ENCODE results near the gene ACIN1.
A peak's percentile ranks its signal among the peaks of the same experiment; 100 is the strongest.

The ACIN1 gene

DNA sequence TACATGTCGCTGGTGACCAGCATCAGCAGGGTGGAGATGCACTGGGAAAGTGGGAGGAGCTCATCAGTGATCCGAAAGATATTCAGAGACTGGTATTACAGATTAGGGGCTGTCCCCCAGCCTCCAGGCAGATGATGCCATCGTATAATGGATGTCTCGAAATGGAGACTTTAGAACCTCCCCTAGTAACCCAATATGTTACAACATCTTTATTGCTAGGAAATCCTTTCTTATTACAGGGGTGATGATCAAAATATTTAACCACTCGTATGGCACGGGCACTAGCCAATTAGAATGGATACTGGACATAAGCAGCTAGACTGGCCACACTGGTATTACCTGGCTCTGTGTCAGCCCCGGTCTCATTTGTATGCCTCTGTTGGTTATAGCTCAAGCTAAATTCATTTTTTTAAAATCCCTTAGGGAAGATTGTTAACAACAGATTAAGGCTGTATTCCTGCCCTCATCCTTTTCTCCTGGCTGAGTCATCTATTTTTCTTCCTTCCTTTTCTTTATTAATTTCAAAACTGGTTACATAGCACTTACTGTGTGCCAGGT is 34.9 kb upstream of the ACIN1 start:
- no peaks in the 10 kb centered on the region for H3K9me3 Mint-ChIP-seq
- no peak for DNase-seq
- no peaks in the 10 kb centered on the region for H3K36me3 Mint-ChIP-seq
- peaks cover 23% of the 10 kb centered on the region for H3K27me3 Mint-ChIP-seq
- CTCF ChIA-PET, result interaction anchor here (1.1 to 2.9 kb wide), 3 partner anchors 9 to 72 kb away, joined by 3 to 15 read pairs (median 10); no protein-coding TSS in a partner anchor
- H3K27ac Mint-ChIP-seq, result no peak overlapping the region
- H3K4me1 Mint-ChIP-seq, result peaks cover 9% of the 10 kb centered on the region
- no peak overlapping the region for H3K4me3 Mint-ChIP-seq

- no peak overlapping the region for H3K27ac Mint-ChIP-seq
- H3K27me3 Mint-ChIP-seq, result peaks cover 23% of the 10 kb centered on the region
- H3K4me1 Mint-ChIP-seq, result peaks cover 9% of the 10 kb centered on the region
- no peak overlapping the region for H3K4me3 Mint-ChIP-seq
- no peaks in the 10 kb centered on the region for H3K9me3 Mint-ChIP-seq
- CTCF ChIA-PET, result interaction anchor here (2.3 to 2.9 kb wide), 2 partner anchors 8 to 57 kb away, joined by 10 to 15 read pairs; no protein-coding TSS in a partner anchor
- H3K36me3 Mint-ChIP-seq, result no peaks in the 10 kb centered on the region
- no peak for DNase-seq
Observed at GRCh38 chr14:23128969-23129758, 34.2 kb upstream of the ACIN1 start.

DNA sequence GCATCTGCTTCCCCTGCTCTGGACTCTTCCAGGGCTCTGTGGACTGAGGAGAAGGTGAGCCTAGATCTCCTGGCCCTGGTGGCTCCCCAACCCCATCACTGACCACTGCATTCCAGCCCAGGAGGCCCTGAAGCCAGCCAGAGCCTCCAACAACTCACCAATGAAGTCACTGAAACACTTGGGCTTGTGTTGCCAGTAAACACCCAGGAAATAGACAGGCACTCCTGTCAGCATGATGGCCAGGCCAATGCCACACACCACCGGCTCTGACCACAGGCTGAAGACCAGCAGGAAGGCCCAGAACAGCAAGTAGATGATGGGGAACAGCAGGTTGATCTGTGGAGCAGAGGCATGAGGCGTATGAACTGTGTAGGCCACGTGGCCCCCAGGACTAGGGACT is 32.9 kb upstream of the ACIN1 start:
- H3K4me3 Mint-ChIP-seq, result no peak overlapping the region
- no peaks in the 10 kb centered on the region for H3K36me3 Mint-ChIP-seq
- H3K27ac Mint-ChIP-seq, result no peak overlapping the region
- CTCF ChIA-PET, result interaction anchor here (10.4 kb wide), 1 partner anchor 58 kb away, joined by 264 read pairs; the partner anchor contains the start of gene SLC7A8
- H3K27me3 Mint-ChIP-seq, result peaks cover 24% of the 10 kb centered on the region
- no peaks in the 10 kb centered on the region for H3K9me3 Mint-ChIP-seq
- DNase-seq, result no peak
- peaks cover 9% of the 10 kb centered on the region for H3K4me1 Mint-ChIP-seq

DNA sequence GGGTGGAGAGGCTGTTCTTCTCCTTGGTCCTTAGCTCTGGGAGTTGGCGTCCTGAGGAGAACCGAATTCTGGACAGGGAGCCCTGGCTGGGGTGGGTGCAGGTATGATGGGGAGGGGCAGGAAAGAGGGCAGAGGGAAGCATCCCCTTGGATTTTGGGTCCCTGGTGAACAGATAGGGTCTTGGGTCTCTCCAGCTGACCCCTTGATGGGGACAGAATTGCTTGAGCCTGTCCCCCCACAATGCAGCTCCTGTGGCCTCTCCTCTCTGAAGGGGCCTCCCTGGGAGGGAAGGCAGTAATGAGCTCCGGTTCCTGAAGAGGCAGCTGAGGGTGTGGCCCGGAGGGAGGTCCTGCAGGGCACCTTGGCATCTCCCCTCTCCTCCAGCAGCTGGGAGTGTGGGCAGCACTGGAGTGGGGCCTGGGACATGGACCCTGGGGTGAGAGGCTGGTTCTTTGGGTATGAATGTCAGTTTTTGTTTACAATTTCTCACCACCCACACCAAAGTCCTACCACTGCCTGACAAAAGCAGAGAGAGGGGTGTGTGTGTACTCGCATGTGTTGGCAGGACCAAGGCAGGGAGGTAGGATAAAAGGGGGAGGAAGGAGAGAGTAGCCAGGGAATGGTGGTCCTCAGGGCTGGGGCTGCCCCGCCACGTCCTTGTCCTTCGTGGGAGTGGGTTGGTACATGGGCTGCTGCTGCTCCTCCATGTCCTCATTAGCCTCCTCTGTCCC is 31.8 kb upstream of the ACIN1 start:
- H3K36me3 Mint-ChIP-seq, result no peaks in the 10 kb centered on the region
- CTCF ChIA-PET, result interaction anchor here (10.4 kb wide), 1 partner anchor 59 kb away, joined by 264 read pairs; the partner anchor contains the start of gene SLC7A8
- H3K9me3 Mint-ChIP-seq, result no peaks in the 10 kb centered on the region
- peaks cover 9% of the 10 kb centered on the region for H3K4me1 Mint-ChIP-seq
- no peak for DNase-seq
- H3K4me3 Mint-ChIP-seq, result no peak overlapping the region
- peak overlapping the region; percentile 55 for H3K27ac Mint-ChIP-seq
- H3K27me3 Mint-ChIP-seq, result peaks cover 29% of the 10 kb centered on the region

GRCh38 chr14:23125933-23126524 is 31.1 kb upstream of the ACIN1 start:
- H3K4me3 Mint-ChIP-seq, result no peak overlapping the region
- CTCF ChIA-PET, result interaction anchor here (10.4 kb wide), 1 partner anchor 60 kb away, joined by 264 read pairs; the partner anchor contains the start of gene SLC7A8
- H3K9me3 Mint-ChIP-seq, result no peaks in the 10 kb centered on the region

GRCh38 chr14:23125011-23125410 is 30.1 kb upstream of the ACIN1 start:
- Mint-ChIP-seq H3K27ac (no peak overlapping the region), H3K27me3 (peaks cover 25% of the 10 kb centered on the region)

More at GRCh38 chr14:23125933-23126524, 31.1 kb upstream of the ACIN1 start:
- peaks cover 15% of the 10 kb centered on the region for H3K4me1 Mint-ChIP-seq
- no peak for DNase-seq
- H3K36me3 Mint-ChIP-seq, result no peaks in the 10 kb centered on the region
- no peak overlapping the region for H3K27ac Mint-ChIP-seq
- H3K27me3 Mint-ChIP-seq, result peaks cover 27% of the 10 kb centered on the region

DNA sequence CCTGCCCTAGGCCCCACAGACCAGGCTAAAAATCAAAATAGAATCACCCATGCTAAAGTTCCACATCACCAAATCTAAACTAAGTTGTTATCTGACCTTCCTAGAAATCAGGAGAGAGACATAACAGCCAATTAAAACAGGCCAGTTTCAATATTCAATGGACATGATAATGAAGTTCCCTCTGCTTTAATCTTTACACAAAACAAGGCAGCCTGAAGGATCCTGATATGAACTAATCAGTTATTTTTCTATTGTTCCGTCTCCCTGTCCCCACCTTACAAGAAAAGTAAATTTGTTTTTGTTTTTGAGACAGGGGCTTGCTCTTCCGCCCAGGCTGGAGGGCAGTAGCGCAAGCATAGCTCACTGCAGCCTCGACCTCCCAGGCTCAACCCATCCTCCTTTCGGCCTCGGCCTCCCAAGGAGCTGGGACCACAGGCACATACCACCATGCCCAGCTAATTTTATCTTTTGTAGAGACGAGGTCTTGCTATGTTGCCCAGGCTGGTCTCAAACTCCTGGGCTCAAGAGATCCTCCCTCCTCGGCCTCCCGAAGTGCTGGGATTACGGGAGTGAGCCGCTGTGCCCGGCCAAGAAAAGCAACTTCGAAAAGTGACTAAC is 29.5 kb upstream of the ACIN1 start:
- H3K9me3 Mint-ChIP-seq, result no peaks in the 10 kb centered on the region
- no peak overlapping the region for H3K4me3 Mint-ChIP-seq
- H3K36me3 Mint-ChIP-seq, result no peaks in the 10 kb centered on the region
- DNase-seq, result no peak
- CTCF ChIA-PET, result interaction anchor here (0.8 to 10.4 kb wide), 4 partner anchors 47 to 176 kb away, joined by 3 to 264 read pairs (median 3); partner anchors contain the start of gene SLC7A8
- H3K27me3 Mint-ChIP-seq, result peaks cover 25% of the 10 kb centered on the region
- peaks cover 31% of the 10 kb centered on the region for H3K4me1 Mint-ChIP-seq
- no peak overlapping the region for H3K27ac Mint-ChIP-seq

More at GRCh38 chr14:23125011-23125410, 30.1 kb upstream of the ACIN1 start:
- Mint-ChIP-seq H3K4me1 (peaks cover 25% of the 10 kb centered on the region), H3K4me3 (no peak overlapping the region), H3K9me3 (no peaks in the 10 kb centered on the region), H3K36me3 (no peaks in the 10 kb centered on the region)
- CTCF ChIA-PET, result interaction anchor here (1.3 to 10.4 kb wide), 2 partner anchors 61 to 110 kb away, joined by 3 to 264 read pairs; partner anchors contain the start of gene SLC7A8
- DNase-seq, result no peak

DNA sequence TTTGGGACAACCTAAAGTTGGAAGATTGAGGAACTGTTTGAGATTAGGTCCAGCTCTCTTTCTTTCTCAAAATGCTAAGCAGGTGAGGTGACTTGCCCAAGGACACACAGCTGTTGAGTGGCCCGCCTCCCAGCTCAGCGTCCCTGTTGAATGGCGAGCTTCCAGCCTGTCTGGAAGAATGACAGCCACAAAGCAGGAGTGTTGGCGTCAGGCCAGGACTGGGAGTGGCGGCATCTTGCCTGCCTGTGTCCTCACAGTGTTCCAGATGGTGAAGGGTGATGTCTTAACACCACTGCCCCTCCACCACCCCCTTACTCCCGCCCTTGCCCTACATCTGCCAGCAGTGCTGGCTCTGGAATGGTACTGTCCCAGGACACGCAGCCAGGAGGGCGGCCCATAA is 28.5 kb upstream of the ACIN1 start:
- DNase-seq, result no peak
- no peak overlapping the region for H3K27ac Mint-ChIP-seq
- no peaks in the 10 kb centered on the region for H3K36me3 Mint-ChIP-seq
- peaks cover 38% of the 10 kb centered on the region for H3K4me1 Mint-ChIP-seq
- no peak overlapping the region for H3K4me3 Mint-ChIP-seq
- no peaks in the 10 kb centered on the region for H3K9me3 Mint-ChIP-seq
- H3K27me3 Mint-ChIP-seq, result peaks cover 25% of the 10 kb centered on the region
- CTCF ChIA-PET, result interaction anchor here (1.3 to 10.4 kb wide), 2 partner anchors 62 to 177 kb away, joined by 3 to 264 read pairs; partner anchors contain the start of gene SLC7A8

DNA sequence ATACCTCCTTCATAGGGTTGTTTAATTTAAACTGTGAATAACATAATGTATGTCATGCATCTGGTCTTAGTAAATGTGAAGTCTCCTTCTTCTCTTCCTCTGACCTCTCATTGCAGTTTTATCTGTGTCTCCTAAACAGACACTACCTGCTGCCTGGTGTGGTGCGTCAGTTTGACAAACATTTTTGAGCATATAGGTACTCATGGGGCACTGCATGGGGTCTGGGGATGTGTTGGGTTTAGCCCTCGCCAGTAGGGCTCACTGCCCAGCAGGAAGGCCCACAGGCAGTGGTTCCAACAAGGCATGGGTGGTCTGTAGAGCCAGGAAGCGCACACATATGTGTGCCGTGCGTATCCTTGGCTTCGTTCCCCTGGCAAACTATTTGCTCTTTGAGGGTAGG is 27.1 kb upstream of the ACIN1 start:
- peaks cover 36% of the 10 kb centered on the region for H3K4me1 Mint-ChIP-seq
- CTCF ChIA-PET, result interaction anchor here (0.7 to 10.4 kb wide), 11 partner anchors 8 to 258 kb away, joined by 3 to 264 read pairs (median 15); partner anchors contain the start of genes ACIN1, C14orf119 and SLC7A8
- DNase-seq, result no peak
- H3K36me3 Mint-ChIP-seq, result no peaks in the 10 kb centered on the region
- peaks cover 25% of the 10 kb centered on the region for H3K27me3 Mint-ChIP-seq
- no peak overlapping the region for H3K4me3 Mint-ChIP-seq
- no peaks in the 10 kb centered on the region for H3K9me3 Mint-ChIP-seq
- H3K27ac Mint-ChIP-seq, result no peak overlapping the region

- H3K27me3 Mint-ChIP-seq, result peaks cover 28% of the 10 kb centered on the region
- H3K9me3 Mint-ChIP-seq, result no peaks in the 10 kb centered on the region
- CTCF ChIA-PET, result interaction anchor here (0.6 to 10.4 kb wide), 28 partner anchors 9 to 397 kb away, joined by 3 to 264 read pairs (median 5); partner anchors contain the start of genes ACIN1, C14orf119, HOMEZ and SLC7A8
- peak overlapping the region; percentile 98 for H3K27ac Mint-ChIP-seq
- H3K36me3 Mint-ChIP-seq, result no peaks in the 10 kb centered on the region
- peaks cover 37% of the 10 kb centered on the region for H3K4me1 Mint-ChIP-seq
- H3K4me3 Mint-ChIP-seq, result no peak overlapping the region
- no peak for DNase-seq
Observed at GRCh38 chr14:23121361-23121771, 26.4 kb upstream of the ACIN1 start.

DNA sequence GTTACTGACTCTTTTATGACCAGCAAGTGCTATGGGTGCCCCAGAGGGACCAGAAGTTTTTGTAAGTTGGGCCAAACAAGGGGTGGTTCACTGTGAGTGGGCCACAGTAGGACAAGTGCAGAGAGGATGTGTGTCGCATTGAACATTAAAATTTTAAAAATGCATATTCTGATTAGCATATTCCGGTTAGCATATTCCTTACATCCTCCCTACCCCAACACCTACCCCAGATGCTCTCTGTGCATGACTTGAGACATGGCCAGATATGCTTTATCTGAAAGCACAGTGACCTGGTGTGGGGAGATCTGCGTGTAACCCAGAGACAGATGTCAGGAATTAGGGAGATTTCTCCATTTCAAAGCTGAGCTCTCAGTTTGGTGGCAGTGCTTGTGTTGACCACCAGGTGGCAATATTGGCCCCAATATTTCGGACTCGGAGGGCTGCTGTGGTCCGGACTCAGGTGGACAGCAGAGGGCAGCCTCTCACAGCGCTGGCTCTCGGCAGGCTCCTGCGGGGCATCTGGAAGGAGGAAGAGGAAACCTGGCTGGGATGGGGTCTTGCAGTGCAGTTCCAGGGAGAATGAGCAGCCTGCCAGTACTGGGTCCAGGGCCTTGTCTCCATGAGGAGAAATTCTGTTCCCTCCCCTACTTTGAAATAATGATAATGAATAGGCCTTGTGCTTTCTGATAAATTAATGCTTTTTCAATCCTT is 25.8 kb upstream of the ACIN1 start:
- Mint-ChIP-seq H3K4me3 (peak overlapping the region; percentile 38), H3K36me3 (no peaks in the 10 kb centered on the region), H3K9me3 (no peaks in the 10 kb centered on the region), H3K4me1 (peaks cover 37% of the 10 kb centered on the region), H3K27me3 (peaks cover 22% of the 10 kb centered on the region), H3K27ac (peak overlapping the region; percentile 98)
- CTCF ChIA-PET, result interaction anchor here (0.5 to 10.4 kb wide), 45 partner anchors 9 to 960 kb away, joined by 3 to 264 read pairs (median 4); partner anchors contain the start of genes ACIN1, C14orf119, HOMEZ and SLC7A8
- peak; percentile 89 for DNase-seq
